ENCODE results near the gene LAIR2.

The LAIR2 gene

DNA sequence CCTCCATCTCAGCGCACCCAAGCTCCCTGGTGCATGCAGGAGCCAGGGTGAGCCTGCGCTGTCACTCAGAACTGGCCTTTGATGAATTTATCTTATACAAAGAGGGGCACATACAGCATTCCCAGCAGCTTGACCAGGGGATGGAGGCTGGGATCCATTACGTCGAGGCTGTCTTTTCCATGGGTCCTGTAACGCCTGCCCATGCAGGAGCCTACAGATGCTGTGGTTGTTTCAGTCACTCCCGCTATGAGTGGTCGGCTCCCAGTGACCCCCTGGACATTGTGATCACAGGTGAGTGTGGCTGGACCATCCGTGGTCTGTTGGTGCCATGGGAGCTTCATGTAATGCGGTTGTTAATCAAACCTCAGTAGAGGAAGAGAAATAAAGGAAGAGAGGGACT is 33.0 kb downstream of the LAIR2 start:
- no peak for DNase-seq

DNA sequence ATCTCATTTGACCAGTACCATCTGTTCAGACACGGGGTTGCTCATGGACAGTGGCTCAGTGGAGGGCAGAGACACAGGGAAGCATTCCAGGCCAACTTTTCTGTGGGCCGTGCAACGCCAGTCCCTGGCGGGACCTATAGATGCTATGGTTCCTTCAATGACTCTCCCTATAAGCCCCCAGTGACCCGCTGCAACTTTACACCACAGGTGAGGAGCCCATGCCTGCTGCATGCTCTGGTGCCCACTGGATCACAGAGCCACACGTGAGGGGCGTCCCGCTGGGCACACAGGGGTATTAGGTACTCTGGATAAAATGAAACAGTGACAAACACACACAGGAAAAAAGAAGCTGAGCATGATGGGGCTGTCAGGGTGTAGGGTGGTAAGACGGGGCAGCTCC is 34.3 kb downstream of the LAIR2 start:
- DNase-seq: no peak

DNA sequence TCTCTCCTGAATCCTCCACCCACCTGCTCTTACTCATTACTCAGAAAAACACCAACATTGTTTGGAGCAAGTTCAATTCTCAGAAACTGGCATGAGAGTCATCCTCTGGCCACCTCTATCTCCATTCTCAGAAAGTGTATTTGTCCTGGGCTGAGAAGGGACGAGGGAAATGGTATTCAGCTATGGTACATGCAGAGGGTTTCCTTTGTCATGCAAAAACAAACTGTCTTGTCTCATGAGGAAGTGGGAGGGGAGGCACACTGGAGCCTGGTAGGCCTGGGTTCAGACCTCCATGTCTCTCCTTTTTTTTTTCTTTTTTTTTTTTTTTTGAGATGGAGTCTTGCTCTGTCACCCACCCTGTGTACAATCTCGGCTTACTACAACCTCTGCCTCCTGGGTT is 39.1 kb downstream of the LAIR2 start:
- DNase-seq: no peak

DNA sequence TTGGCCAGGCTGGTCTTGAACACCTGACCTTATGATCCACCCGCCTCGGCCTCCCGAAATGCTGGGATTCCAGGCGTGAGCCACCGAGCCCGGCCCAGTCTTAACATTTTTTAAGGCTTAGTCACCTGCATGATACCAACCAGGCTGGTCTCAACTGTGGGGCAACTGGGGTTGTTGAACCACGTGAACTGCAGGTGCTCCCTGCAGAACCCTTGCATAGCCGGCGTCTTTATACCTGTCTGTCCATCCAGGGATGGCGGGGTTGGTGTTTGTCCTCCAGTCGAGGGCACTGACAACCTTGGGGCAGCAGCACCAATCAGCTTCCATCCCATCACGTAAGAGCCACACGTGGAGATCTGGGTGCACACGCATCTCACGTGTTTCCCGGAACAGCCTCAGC is 46.2 kb downstream of the LAIR2 start:
- no peak for DNase-seq

DNA sequence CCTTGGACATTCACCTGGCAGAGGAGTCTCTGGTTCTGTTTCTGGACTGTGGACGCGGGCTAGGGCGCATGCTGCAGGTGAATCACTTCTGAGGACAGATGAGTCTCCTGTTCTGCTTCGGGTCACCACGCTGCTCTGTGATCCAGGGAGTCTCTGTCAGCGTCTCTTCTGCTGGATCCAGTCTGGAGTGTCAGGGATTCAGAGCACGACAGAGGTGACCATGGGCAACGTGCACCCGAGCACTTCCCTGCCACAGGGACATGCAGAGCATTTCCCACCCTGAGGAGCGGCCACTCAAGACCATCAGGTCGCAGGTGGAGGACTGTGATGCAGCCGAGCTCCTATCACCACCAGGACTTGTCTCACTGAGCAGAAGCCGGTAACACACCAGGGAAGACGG is 46.6 kb downstream of the LAIR2 start:
- no peak for DNase-seq

DNA sequence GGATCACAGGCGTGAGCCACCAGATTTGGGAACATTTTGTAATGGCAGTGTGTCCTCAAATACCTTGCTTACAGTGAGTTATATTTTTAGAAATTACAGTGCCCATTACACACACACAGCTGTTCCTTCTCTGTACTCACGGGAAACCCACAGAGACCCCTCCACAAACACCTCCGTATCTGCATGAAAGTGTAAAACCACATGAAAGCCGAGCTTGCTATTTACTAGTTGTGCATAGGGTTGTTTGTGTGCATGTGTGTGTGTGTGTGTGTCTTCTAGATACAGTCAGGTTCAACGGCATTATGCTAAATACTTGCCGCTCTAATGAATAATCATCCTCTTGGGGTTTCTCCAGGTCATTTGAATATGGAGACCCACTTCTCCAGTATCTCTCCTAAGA is 48.7 kb downstream of the LAIR2 start:
- DNase-seq: no peak

DNA sequence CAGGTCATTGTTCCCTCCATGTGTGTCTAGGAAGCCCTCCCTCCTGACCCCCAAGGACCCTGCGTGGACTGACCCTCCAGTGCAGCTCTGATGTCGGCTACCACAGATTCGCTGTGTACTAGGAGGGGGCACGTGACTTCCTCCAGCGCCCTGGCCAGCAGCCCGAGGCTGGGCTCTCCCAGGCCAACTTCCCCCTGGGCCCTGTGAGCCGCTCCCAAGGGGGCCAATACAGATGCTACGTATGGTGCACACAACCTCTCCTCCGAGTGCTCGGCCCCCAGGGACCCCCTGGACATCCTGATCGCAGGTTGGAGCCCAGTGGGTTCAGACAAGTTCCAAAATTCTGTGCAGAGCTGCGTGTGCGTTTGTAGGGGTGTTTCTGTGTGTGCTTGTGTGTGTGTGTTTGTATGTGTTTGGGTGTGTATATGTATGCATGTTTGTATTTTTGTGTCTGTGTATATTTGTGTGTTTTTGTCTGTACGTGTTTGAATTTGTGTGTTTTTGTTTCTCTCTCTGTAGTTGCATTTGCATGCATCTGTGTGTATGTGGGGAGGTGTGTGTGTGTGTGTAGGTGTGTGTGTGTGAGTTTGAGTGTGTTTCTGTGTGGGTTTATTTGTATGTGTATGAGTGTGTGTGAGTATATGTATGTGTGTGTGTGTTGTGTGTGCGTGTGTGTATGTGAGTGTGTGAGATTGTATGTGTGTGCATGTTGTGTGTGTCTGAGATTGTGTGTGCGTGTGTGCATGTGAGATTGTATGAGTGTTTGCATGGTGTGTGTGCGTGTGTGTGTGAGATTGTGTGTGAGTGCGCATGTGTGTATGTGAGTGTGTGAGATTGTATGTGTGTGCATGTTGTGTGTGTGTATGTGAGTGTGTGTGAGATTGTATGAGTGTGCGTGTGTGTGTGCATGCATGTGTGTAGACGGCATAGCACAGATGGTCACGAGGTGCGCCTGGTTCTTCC is 49.6 kb downstream of the LAIR2 start:
- DNase-seq: no peak

DNA sequence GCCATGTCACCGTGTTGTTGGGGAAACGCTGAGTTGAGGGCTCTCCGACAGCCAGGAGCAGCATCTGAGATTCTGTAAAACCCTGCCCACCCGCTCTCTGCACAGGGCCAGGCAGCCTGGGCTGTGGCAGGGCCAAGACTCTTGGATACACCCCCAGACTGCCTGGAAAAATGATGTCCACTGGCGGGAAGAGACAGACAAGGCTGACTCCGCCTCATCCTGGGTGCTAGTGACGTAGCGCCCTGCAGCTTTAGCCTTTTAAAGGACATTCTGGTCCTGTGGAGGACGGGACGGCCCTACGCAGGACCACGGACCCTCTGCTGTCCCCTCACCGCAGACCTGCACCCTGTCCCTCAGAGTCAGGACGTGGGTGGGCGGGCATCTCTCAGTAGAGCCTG is 50.3 kb downstream of the LAIR2 start:
- DNase-seq: no peak

DNA sequence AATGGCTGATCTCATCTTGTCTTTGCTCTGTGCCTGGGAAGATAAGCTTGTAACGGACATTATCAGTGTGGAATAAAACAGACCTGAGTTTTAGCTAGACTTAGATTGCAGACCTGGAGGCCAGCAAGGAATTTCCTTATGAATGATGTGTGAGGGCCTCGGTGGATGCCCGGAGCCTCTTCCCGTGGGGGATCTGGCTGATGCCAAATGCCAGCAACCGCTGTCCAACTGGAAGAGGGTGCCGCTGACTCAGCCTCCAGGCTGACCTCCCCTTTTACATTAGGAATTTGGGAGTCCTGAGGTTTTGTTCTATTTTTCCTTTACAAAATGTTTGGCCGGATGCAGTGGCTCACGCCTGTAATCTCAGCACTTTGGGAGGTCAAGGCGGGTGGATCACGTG is 51.4 kb downstream of the LAIR2 start:
- no peak for DNase-seq

DNA sequence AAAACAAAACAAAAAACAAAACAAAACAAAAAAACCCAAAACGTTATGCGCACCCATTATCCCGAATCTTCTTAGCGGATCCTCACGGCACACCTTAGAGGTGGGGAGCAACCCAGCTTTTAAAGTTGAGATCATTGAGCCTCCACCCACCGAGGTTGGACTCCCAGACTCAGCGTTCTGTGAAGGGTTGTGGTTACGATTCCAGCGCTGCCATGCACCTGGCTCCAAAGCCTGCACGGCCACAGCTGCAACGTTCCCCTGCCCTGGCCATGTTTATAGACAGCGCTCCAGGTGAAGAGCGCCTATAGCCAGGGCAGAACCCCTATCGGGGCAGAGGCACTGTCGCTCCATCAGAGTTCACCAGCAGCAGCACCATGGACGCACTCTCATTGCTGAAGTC is 52.3 kb downstream of the LAIR2 start:
- no peak for DNase-seq

DNA sequence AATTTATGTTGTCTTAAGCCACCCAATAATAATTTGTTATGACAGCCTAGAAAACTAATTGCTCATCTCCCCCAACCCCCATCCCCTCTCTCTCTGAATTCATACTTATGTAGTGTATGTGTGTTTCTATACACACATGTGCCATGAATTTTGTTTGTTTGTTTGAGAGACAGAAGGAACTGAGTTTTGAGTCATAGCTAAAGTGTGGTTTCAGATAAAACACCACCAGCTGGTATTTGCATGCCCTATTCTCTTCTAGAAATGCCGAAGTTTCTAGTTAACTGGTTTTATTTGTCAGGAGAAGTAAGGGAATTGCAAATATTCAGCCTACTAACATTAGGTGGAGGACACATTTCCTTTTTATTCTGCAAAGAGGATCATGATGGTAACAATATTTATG is 53.6 kb downstream of the LAIR2 start:
- no peak for DNase-seq

DNA sequence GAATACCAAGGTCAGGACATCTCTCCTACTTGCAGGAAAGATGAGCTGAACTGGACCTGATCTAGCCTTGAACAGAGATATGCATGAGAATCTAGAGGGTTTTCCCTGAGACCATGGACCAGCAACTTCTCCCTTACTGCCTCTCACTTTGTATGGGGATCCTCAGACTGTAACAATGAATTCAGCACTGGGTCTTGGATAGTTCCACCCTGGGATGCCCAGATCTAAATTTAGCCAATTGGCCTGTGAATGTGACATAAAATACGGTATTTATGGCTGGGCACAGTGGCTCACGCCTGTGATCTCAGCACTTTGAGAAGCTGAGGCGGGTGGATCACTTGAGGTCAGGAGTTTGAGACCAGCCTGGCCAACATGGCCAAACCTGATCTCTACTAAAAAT is 55.7 kb downstream of the LAIR2 start:
- no peak for DNase-seq
